Measurements from ENCODE around the gene IFRD2.
"Not testable (repeated sequence)": the region's sequence is repeated elsewhere in the genome, so short reads cannot be mapped to it uniquely, and the experiment has no call there.

The IFRD2 gene

GRCh38 chr3:50299929-50300680 lies 7.9 kb upstream of the IFRD2 start:
- DNase-seq, result no peak

DNA sequence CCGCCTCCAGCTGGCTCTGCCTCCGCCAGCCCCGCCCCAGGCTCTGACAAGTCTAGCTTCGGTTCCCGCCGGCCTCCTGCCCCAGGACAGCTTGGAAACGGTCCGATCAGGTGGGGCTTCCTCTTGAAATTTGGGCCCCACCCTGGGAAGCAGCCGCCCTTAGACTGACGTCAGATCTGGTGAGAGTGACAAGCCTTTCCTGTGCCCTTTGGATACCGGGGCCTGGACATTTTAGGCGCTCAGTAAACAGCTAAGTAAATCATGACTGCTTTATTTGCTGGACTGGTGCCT lies 7.4 kb upstream of the IFRD2 start:
- DNase-seq, result no peak

- DNase-seq, result peak; percentile 95
Observed at GRCh38 chr3:50298836-50299637, 6.8 kb upstream of the IFRD2 start, which contains the start of the genes HYAL3 and NAA80. Gene HYAL3, minus strand, starts transcription at chr3:50299405. Its CDS starts 3,803 bp downstream, at chr3:50295602. Gene NAA80, minus strand, starts transcription at chr3:50299405. Its CDS starts 1,942 bp downstream, at chr3:50297463.

GRCh38 chr3:50297896-50298725 lies 5.9 kb upstream of the IFRD2 start:
- DNase-seq, result no peak

GRCh38 chr3:50297384-50297775 lies 5.2 kb upstream of the IFRD2 start:
- no peak for DNase-seq

DNA sequence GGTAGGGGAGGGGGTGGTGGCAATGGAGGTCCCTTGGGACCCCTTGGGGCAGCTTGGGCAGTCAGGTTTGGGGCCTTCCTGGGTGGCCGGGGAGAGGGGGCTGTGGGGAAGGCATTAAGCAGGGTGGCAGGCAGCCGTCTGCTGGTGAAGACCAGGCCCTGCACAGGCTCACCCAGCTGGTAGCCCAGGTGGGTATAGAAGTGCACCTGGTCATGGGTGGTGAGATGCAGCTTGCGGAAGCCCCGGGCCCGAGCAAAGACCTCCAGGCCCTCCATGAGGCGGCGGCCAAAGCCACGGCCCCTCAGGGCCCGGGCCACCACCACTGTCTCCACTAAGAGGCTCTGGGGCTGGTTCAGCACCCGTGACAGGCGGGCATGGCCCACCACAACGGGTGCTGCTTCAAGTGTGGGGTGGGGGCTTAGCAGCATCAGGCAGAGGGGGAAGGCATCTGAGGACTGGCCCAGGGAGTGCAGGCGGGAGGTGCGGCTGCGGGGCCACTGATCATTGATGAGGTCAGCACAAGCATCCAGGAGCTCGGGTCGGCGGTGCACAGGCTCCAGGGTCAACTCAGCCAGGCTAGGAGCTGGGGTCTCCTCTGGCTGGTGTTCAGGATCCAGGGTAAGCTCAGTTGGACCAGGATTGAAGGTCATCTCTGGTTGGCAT lies 4.6 kb upstream of the IFRD2 start:
- DNase-seq, result no peak

- no peak for DNase-seq
Observed at GRCh38 chr3:50295553-50296431, 3.6 kb upstream of the IFRD2 start.

- DNase-seq, result no peak
Observed at GRCh38 chr3:50294492-50295403, 2.5 kb upstream of the IFRD2 start.

- DNase-seq, result no peak
Observed at GRCh38 chr3:50294089-50294488, 1.9 kb upstream of the IFRD2 start.

GRCh38 chr3:50293079-50293801 lies 1.0 kb upstream of the IFRD2 start:
- DNase-seq, result no peak

- DNase-seq, result no peak
Observed at GRCh38 chr3:50290161-50290641, 2.0 kb downstream of the IFRD2 start.

DNA sequence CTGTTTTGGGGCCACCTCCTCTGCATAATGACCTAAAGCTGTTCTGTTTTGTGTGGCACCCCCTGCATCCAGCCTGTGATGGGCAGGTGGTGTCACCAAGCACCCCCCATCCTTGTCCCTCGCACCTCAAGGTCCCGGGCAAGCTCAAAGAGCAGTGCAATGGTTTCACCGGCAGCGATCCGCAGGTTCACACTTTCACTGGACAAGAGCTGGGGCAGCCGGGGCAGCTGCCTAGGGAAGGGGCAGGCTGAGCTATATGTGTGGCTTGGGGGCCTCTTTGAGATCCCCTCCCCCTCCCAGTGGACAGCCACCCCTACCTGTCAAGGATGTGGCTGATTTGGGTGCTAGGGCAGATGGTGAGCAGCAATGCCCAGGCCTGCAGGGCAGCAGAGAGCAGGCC lies 3.1 kb downstream of the IFRD2 start:
- DNase-seq, result no peak

- no peak for DNase-seq
Observed at GRCh38 chr3:50288387-50289007, 3.7 kb downstream of the IFRD2 start.

GRCh38 chr3:50287262-50287661 lies 5.0 kb downstream of the IFRD2 start:
- no peak for DNase-seq

DNA sequence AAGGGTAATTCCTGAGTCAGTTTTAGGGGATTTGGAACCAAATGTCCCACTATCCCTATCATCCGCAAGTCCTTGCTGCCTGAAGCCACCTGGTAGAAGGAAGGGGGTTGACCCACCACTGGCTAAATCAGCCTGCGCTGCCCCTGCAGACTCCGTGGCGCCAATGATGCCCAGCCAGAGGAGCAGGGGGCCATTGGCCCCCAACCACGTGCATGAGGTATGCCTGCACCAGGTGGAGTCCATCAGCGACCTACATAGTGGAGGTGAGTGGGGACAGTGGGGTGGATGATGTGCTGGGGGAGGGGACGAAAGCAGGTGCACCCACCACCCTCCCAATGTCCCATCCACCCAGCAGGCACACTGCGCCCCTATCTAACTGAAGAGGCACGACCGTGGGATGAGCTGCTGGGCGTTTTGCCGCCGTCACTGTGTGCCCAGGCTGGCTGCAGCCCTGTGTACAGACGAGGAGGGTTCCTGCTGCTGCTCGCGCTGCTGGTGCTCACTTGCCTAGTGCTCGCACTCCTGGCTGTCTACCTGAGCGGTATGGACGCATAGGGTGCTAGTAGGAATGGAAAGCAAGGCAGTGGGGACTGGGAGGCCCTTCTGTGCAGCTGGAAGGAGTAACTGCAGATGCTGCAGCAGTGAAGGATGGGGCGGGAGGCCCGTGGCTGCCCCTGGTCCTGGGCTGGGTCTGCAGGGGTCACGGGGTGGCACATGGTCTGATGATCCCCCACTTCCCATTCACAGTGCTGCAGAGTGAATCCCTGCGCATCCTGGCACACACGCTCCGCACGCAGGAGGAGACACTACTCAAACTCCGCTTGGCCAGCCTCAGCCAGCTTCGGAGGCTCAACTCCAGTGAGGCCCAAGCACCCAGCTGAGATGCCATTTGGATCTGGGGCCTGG lies 5.7 kb downstream of the IFRD2 start:
- DNase-seq, result no peak

- not testable (repeated sequence) for DNase-seq
Observed at GRCh38 chr3:50284121-50284520, 8.1 kb downstream of the IFRD2 start.

DNA sequence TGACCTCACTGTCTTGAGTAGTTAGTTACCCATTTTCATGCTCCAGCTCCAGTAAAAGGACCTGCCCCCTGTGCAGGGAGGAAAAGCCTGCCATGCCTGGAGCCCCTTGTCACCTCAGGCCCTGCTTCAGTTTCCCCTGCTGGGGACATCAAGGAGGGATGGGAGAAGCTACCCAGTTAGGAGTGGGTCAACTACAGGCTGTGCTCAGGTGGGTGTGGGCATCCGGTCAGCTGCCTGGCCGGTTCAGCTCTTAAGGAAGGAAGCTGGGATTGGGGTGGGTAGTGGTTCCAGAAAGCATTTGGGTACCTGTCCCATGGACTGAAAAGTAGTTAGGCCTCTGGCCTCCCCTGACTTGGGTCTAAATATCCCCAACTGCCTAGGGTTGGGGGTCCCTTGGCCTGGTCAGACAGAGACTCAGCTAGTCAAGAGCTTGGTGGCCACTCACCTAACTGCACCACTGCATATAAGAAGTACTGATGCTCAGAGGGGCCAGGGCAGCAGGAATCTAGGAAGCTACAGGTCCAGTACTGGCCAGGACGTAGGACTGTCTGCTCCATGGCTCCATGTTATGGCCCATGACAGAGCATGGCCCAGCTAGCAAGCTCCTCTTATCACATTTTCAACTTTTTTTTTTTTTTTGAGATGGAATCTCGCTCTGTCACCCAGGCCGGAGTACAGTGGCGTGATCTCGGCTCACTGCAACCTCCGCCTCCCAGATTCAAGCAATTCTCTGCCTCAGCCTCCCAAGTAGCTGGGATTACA lies 12.8 kb downstream of the IFRD2 start:
- DNase-seq, result no peak

DNA sequence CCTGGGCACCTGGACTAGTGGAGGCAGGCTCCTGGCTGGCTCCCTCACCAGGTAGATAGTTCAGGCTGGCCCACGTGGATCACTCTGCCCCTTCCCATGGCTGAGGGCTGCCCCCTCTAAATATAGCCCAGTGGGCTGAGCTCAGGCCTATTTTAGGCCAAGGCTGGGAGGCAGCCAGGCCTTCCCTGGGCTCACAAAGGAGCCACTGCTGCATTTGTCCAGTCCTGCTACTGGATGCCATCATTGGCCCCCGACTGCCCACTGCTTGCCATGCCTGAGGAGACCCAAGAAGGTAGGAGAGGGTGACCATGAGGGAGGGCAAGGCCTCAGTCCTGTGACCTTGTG lies 13.4 kb downstream of the IFRD2 start, which contains the start of gene LSMEM2:
Gene LSMEM2 (plus strand): TSS at position 208 of the 345 bp plus-strand sequence. CDS start 27 bp downstream, at position 235.
- DNase-seq, result no peak
